Sigmoid colon (tissue), 7 donors: ENCODE results near the gene YLPM1. TPM values are rescaled to one million over a fixed set of nuclear protein-coding genes. Genes with fewer than 3 reads are reported as not detected.

Source experiments
- DNase-seq: peaks from one replicate; pipeline ENCODE4 v3.0.0-alpha.2; 2019
- H3K27ac ChIP-seq, 4 donors: fragments of 200-600 bp; sonication (generic); one replicate each; pipeline ENCODE4 v1.5.1; 2016 to 2019; ENCODE audit warnings: mild to moderate bottlenecking in 1 of 4
- H3K27me3 ChIP-seq, 3 donors: fragments of 200-600 bp; sonication (generic); one replicate each; pipeline ENCODE4 v1.5.1; 2019; ENCODE audit warnings: mild to moderate bottlenecking in 1 of 3
- H3K36me3 ChIP-seq, 4 donors: fragments of 200-600 bp; sonication (generic); one replicate each; pipeline ENCODE4 v1.5.1; 2016 to 2019
- H3K4me1 ChIP-seq, 4 donors: fragments of 200-600 bp; sonication (generic); one replicate each; pipeline ENCODE4 v1.5.1; 2017 to 2019
- H3K4me3 ChIP-seq, 4 donors: fragments of 200-600 bp; sonication (generic); one replicate each; pipeline ENCODE4 v1.5.1; 2017 to 2019; ENCODE audit warnings: mild to moderate bottlenecking in 2 of 4, moderate library complexity in 1 of 4
- H3K9me3 ChIP-seq, 4 donors: fragments of 200-600 bp in 3 of 4; sonication (generic) in 3 of 4; one replicate each; pipeline versions ENCODE4 v1.5.1 to v1.6.1; 2013 to 2019
- CTCF ChIP-seq, 4 experiments: fragments of 450-650 bp in 3 of 4; fragments of 200-600 bp in 1 of 4; IDR thresholded peaks; one replicate each; pipeline ENCODE4 v1.5.1; 2016 to 2019; ENCODE audit warnings: antibody characterized with exemption in 4 of 4, mild to moderate bottlenecking in 3 of 4, moderate library complexity in 2 of 4
- EP300 ChIP-seq, 4 donors: sonication (generic); formaldehyde crosslinking; IDR thresholded peaks; one replicate each; pipeline ENCODE4 v1.6.1; 2017; ENCODE audit warnings: antibody characterized with exemption in 4 of 4
- POLR2A ChIP-seq, 2 donors: fragments of 450-650 bp; IDR thresholded peaks; one replicate each; pipeline ENCODE4 v1.6.1; 2016; ENCODE audit warnings: antibody characterized with exemption in 2 of 2, mild to moderate bottlenecking in 2 of 2, moderate library complexity in 2 of 2
- POLR2AphosphoS5 ChIP-seq, 4 donors: sonication (generic); formaldehyde crosslinking; IDR thresholded peaks; one replicate each; pipeline ENCODE4 v1.6.1; 2017; ENCODE audit warnings: antibody characterized with exemption in 4 of 4
- WGBS, 2 donors: extraction: QIAGEN DNeasy Blood & Tissue Kit; methylation state at CpG; one replicate each; pipeline ENCODE4 v1.1.7; 2013; 5-methylcytosine and 5-hydroxymethylcytosine counted together
- intact Hi-C: fragments of 100-400 bp; cut with DNase I; formaldehyde crosslinking; loops from one replicate; pipeline ENCODE4 v1.15.1; 2023
- polyA plus RNA-seq, 3 donors: library from polyadenylated mRNA; stranded (reverse); fragments of 200-250 nt; gene quantifications; one replicate each; pipeline ENCODE4 v1.2.3, GENCODE V29; 2013
- total RNA-seq, 4 donors: library from RNA; depleted of rRNA; stranded (reverse); fragments of >200 nt; gene quantifications; one replicate each; pipeline ENCODE4 v1.1.0, GENCODE V29; 2016
- donor health status: healthy with polysubstance abuse.
- donor health status: Bipolar disorder and iron deficiency.
- donor health status: healthy.

The YLPM1 gene
- total and polyA plus RNA-seq, 7 donors: 7.2 to 58.7 (median 40.3) TPM

GRCh38 chr14:74829251-74829650 lies 66.1 kb downstream of the YLPM1 start:
- H3K9me3 ChIP-seq: no peaks in the 10 kb centered on the region
- no peak overlapping the region for H3K4me3 ChIP-seq
- no peak overlapping the region for H3K27ac ChIP-seq
- peaks cover 0 to 51% (median 5%) of the 10 kb centered on the region in 4 donors for H3K36me3 ChIP-seq
- H3K27me3 ChIP-seq: no peaks in the 10 kb centered on the region
- intact Hi-C loops: no loop called here
- peaks cover 0 to 7% (median 0%) of the 10 kb centered on the region in 4 donors for H3K4me1 ChIP-seq
- DNase-seq: no peak
- TF ChIP-seq POLR2A (IDR thresholded peaks at IDR 0.05) (no peak), CTCF (IDR thresholded peaks at IDR 0.05) (no peak), EP300 (IDR thresholded peaks at IDR 0.05) (no peak), POLR2AphosphoS5 (IDR thresholded peaks at IDR 0.05) (no peak)
- 92 to 93% methylated on average over 5 of the region's 5 CpGs for WGBS, 2 donors

GRCh38 chr14:74832849-74833248 lies 69.7 kb downstream of the YLPM1 start:
- 92 to 97% methylated on average over 4 of the region's 4 CpGs for WGBS, 2 donors
- no peak for DNase-seq
- no peaks in the 10 kb centered on the region for H3K27me3 ChIP-seq
- no peaks in the 10 kb centered on the region for H3K9me3 ChIP-seq
- no peak overlapping the region for H3K4me3 ChIP-seq
- intact Hi-C loops: no loop called here
- H3K36me3 ChIP-seq: peaks cover 0 to 59% (median 10%) of the 10 kb centered on the region in 4 donors
- no peak for TF ChIP-seq POLR2AphosphoS5 (IDR thresholded peaks at IDR 0.05)
- TF ChIP-seq CTCF (IDR thresholded peaks at IDR 0.05): no peak
- no peak for TF ChIP-seq POLR2A (IDR thresholded peaks at IDR 0.05)
- TF ChIP-seq EP300 (IDR thresholded peaks at IDR 0.05): no peak
- H3K4me1 ChIP-seq: peaks cover 0 to 7% (median 0%) of the 10 kb centered on the region in 4 donors
- no peak overlapping the region for H3K27ac ChIP-seq

- Histone ChIP-seq H3K27ac (no peak overlapping the region), H3K4me1 (no peaks in the 10 kb centered on the region), H3K36me3 (peaks cover 0 to 45% (median 7%) of the 10 kb centered on the region in 4 donors), H3K4me3 (no peak overlapping the region), H3K27me3 (no peaks in the 10 kb centered on the region), H3K9me3 (no peaks in the 10 kb centered on the region)
- TF ChIP-seq CTCF (IDR thresholded peaks at IDR 0.05) (no peak), EP300 (IDR thresholded peaks at IDR 0.05) (no peak), POLR2AphosphoS5 (IDR thresholded peaks at IDR 0.05) (no peak), POLR2A (IDR thresholded peaks at IDR 0.05) (no peak)
- intact Hi-C loops: no loop called here
- DNase-seq: no peak
- WGBS, 2 donors: 76 to 90% methylated on average over 5 of the region's 5 CpGs
Measured at GRCh38 chr14:74834692-74835392, 71.7 kb downstream of the YLPM1 start.

GRCh38 chr14:74835645-74836250 lies 72.6 kb downstream of the YLPM1 start:
- peaks cover 0 to 39% (median 6%) of the 10 kb centered on the region in 4 donors for H3K36me3 ChIP-seq
- TF ChIP-seq POLR2A (IDR thresholded peaks at IDR 0.05): no peak
- TF ChIP-seq POLR2AphosphoS5 (IDR thresholded peaks at IDR 0.05): no peak
- no peak for TF ChIP-seq CTCF (IDR thresholded peaks at IDR 0.05)
- no peak for TF ChIP-seq EP300 (IDR thresholded peaks at IDR 0.05)
- no peak for DNase-seq
- intact Hi-C loops: no loop called here
- H3K4me3 ChIP-seq: no peak overlapping the region
- H3K4me1 ChIP-seq: no peaks in the 10 kb centered on the region
- no peaks in the 10 kb centered on the region for H3K27me3 ChIP-seq
- no peaks in the 10 kb centered on the region for H3K9me3 ChIP-seq
- H3K27ac ChIP-seq: no peak overlapping the region
- 66 to 87% methylated on average over 7 of the region's 7 CpGs for whole genome bisulfite sequencing, 2 donors
